ENCODE results near the gene CELA2B.

CELA2B gene

GRCh38 chr1:15522551-15522950 lies 46.6 kb downstream of the CELA2B start:
- no peak overlapping the region for H3K4me3 ChIP-seq (ENCODE audit: low read depth, low read length)
- CTCF ChIA-PET: no interaction called here
- TF ChIP-seq CTCF (IDR thresholded peaks at IDR 0.05; ENCODE audit: insufficient read depth, low read length, missing control alignments): no peak
- no peak for DNase-seq (ENCODE audit: low read depth, low spot score)
- POLR2A ChIA-PET: no interaction called here

GRCh38 chr1:15523104-15524020 lies 47.5 kb downstream of the CELA2B start:
- ChIA-PET POLR2A (no interaction called here), CTCF (interaction anchor here (1.1 kb wide), 1 partner anchor 24 kb away, joined by 3 read pairs; no protein-coding TSS in a partner anchor)
- H3K4me3 ChIP-seq (ENCODE audit: low read depth, low read length): peak overlapping the region; percentile 67
- DNase-seq (ENCODE audit: low read depth, low spot score): no peak
- no peak for TF ChIP-seq CTCF (IDR thresholded peaks at IDR 0.05; ENCODE audit: insufficient read depth, low read length, missing control alignments)

GRCh38 chr1:15524021-15524282 lies 48.0 kb downstream of the CELA2B start, which contains the start of gene CASP9:
TSS of gene CASP9 (minus strand) at chr1:15524215. CDS start at chr1:15524200, 15 bp downstream.
- POLR2A ChIA-PET: no interaction called here
- no peak for DNase-seq (ENCODE audit: low read depth, low spot score)
- TF ChIP-seq CTCF (IDR thresholded peaks at IDR 0.05; ENCODE audit: insufficient read depth, low read length, missing control alignments): no peak
- peak within 1 kb of the TSS; percentile 84 for H3K4me3 ChIP-seq (ENCODE audit: low read depth, low read length)
- CTCF ChIA-PET: interaction anchor here (1.1 kb wide), 1 partner anchor 24 kb away, joined by 3 read pairs; no protein-coding TSS in a partner anchor

GRCh38 chr1:15524283-15525049 lies 48.6 kb downstream of the CELA2B start:
- ChIA-PET POLR2A (no interaction called here), CTCF (interaction anchor here (1.1 kb wide), 1 partner anchor 25 kb away, joined by 3 read pairs; no protein-coding TSS in a partner anchor)
- TF ChIP-seq CTCF (IDR thresholded peaks at IDR 0.05; ENCODE audit: insufficient read depth, low read length, missing control alignments): no peak
- DNase-seq (ENCODE audit: low read depth, low spot score): peak; percentile 68
- H3K4me3 ChIP-seq (ENCODE audit: low read depth, low read length): peak overlapping the region; percentile 84

GRCh38 chr1:15525050-15526020 lies 49.4 kb downstream of the CELA2B start:
- CTCF ChIA-PET: no interaction called here
- TF ChIP-seq CTCF (IDR thresholded peaks at IDR 0.05; ENCODE audit: insufficient read depth, low read length, missing control alignments): no peak
- POLR2A ChIA-PET: interaction anchor here (0.5 kb wide), 1 partner anchor 1528 kb away, joined by 3 read pairs; the partner anchor contains the start of gene SDHB
- H3K4me3 ChIP-seq (ENCODE audit: low read depth, low read length): peak overlapping the region; percentile 78
- peak; percentile 84 for DNase-seq (ENCODE audit: low read depth, low spot score)

All from AG04449 (cell line).